A673 (cell line): ENCODE results near the gene CEP192.

ENCODE experiments used
- EZH2 ChIP-seq: fragments of 200-600 bp; sonication (generic); IDR thresholded peaks from 2 replicates; pipeline ENCODE4 v1.6.1; 2017; ENCODE audit warnings: borderline replicate concordance, low read depth, mild to moderate bottlenecking, mixed read lengths, antibody characterized with exemption, low read length; ENCODE audit not compliant: poor library complexity, severe bottlenecking
- TF ChIP-seq, protein P1 (sequence below): fragments of 300-800, 200-600 bp; sonication (generic); conservative IDR thresholded peaks from 2 replicates; pipeline ENCODE4 v1.5.1; 2017; ENCODE audit warnings: low read depth, mild to moderate bottlenecking, antibody characterized with exemption, low read length, moderate library complexity, mixed read lengths

DNA sequence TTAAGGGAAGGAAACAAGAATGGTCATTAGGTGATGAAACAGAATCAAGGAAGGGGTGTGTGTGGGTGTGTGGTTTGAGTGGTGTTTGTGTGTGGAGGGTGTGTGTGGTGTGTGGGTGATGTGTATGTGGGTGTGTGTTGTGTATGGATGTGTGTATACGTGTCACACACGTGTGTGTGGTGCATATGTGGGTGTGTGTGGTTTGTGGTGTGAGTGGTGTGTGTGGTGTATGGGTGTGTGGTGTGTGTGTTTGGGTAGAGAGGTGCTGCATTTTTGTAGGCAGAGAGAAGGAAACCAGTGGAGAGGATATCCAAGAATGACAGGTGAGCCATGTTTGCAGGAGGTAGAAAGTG, 1.1 kb upstream of the CEP192 start:
- TF ChIP-seq, protein P1, sequence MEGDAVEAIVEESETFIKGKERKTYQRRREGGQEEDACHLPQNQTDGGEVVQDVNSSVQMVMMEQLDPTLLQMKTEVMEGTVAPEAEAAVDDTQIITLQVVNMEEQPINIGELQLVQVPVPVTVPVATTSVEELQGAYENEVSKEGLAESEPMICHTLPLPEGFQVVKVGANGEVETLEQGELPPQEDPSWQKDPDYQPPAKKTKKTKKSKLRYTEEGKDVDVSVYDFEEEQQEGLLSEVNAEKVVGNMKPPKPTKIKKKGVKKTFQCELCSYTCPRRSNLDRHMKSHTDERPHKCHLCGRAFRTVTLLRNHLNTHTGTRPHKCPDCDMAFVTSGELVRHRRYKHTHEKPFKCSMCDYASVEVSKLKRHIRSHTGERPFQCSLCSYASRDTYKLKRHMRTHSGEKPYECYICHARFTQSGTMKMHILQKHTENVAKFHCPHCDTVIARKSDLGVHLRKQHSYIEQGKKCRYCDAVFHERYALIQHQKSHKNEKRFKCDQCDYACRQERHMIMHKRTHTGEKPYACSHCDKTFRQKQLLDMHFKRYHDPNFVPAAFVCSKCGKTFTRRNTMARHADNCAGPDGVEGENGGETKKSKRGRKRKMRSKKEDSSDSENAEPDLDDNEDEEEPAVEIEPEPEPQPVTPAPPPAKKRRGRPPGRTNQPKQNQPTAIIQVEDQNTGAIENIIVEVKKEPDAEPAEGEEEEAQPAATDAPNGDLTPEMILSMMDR: no peak
- TF ChIP-seq EZH2: no peak
